CD4-positive, CD25-positive, alpha-beta regulatory T cell (primary cell): ENCODE measurements around the gene HAT1. TPM values are rescaled to one million over a fixed set of nuclear protein-coding genes. Genes with fewer than 3 reads are reported as not detected.
A peak's percentile ranks its signal among the peaks of the same experiment; 100 is the strongest.

ENCODE experiments used
- ATAC-seq, 2 donors: fragments of 150-1000 bp; cut with Tn5 transposase; one replicate each; pipeline ENCODE4 v1.10.0; 2021; ENCODE audit warnings: low read depth in 2 of 2, moderate number of reproducible peaks in 2 of 2, moderate library complexity in 1 of 2
- DNase-seq, 3 donors: peaks; one replicate each; pipeline versions ENCODE4 v3.0.0 to v3.0.0-alpha.2; 2012 to 2022; ENCODE audit warnings: mixed read lengths in 1 of 3
- H3K27ac ChIP-seq: one replicate; pipeline ENCODE4 v1.7.0; 2013; ENCODE audit warnings: mild to moderate bottlenecking, low read length; ENCODE audit not compliant: insufficient read depth, poor library complexity, severe bottlenecking
- H3K27me3 ChIP-seq: one replicate; pipeline ENCODE4 v1.7.0; 2013; ENCODE audit warnings: low read length; ENCODE audit not compliant: control insufficient read depth, insufficient read depth
- H3K36me3 ChIP-seq: one replicate; pipeline ENCODE4 v1.7.0; 2013; ENCODE audit warnings: mild to moderate bottlenecking, low read length, moderate library complexity; ENCODE audit not compliant: control insufficient read depth, insufficient read depth
- H3K4me1 ChIP-seq: 2 replicates; pipeline ENCODE4 v1.7.0; 2013; ENCODE audit warnings: mild to moderate bottlenecking, low read length; ENCODE audit not compliant: insufficient read depth, control insufficient read depth, poor library complexity, severe bottlenecking
- H3K4me3 ChIP-seq: one replicate; pipeline ENCODE4 v1.7.0; 2013; ENCODE audit warnings: low read depth, mild to moderate bottlenecking, low read length, moderate library complexity
- H3K9me3 ChIP-seq, 2 experiments: 1 replicate in 1 of 2; 2 replicates in 1 of 2; pipeline ENCODE4 v1.7.0; 2013; ENCODE audit warnings: low read length in 2 of 2, mild to moderate bottlenecking in 1 of 2, moderate library complexity in 1 of 2; ENCODE audit not compliant: control insufficient read depth in 2 of 2
- H3K27ac Mint-ChIP-seq, 3 donors: one replicate each; pipeline ENCODE4 v1.8.0; 2020 to 2022; ENCODE audit warnings: mild to moderate bottlenecking in 3 of 3, mixed read lengths in 3 of 3, moderate library complexity in 2 of 3
- H3K27me3 Mint-ChIP-seq: one replicate; pipeline ENCODE4 v1.8.0; 2022; ENCODE audit warnings: mild to moderate bottlenecking, mixed read lengths
- H3K36me3 Mint-ChIP-seq: one replicate; pipeline ENCODE4 v1.8.0; 2020; ENCODE audit warnings: mixed read lengths
- H3K4me1 Mint-ChIP-seq, 4 donors: one replicate each; pipeline ENCODE4 v1.8.0; 2020 to 2022; ENCODE audit warnings: mixed read lengths in 4 of 4, mild to moderate bottlenecking in 1 of 4
- H3K4me3 Mint-ChIP-seq, 4 donors: one replicate each; pipeline ENCODE4 v1.8.0; 2020 to 2022; ENCODE audit warnings: mild to moderate bottlenecking in 4 of 4, mixed read lengths in 4 of 4, moderate library complexity in 3 of 4
- H3K9me3 Mint-ChIP-seq, 7 donors: one replicate each; pipeline ENCODE4 v1.8.0; 2020 to 2022; ENCODE audit warnings: mixed read lengths in 7 of 7, mild to moderate bottlenecking in 3 of 7, moderate library complexity in 2 of 7
- polyA plus RNA-seq, 4 donors: library from polyadenylated mRNA; unstranded; fragments of 300-500 nt; fragmentation: Illumina TruSeq; gene quantifications; one replicate each; pipeline ENCODE4 v1.2.3, GENCODE V29; 2021
- total RNA-seq: library from RNA; stranded (reverse); gene quantifications from one replicate; pipeline ENCODE4 v1.2.3, GENCODE V29; 2022

The HAT1 gene
- total and polyA plus RNA-seq, 5 donors from 2014 or later: 28.7 to 83.0 (median 79.2) TPM

- no peaks in the 10 kb centered on the region for H3K27me3 ChIP-seq
- H3K27ac ChIP-seq: no peak overlapping the region
- no peak overlapping the region for H3K4me3 Mint-ChIP-seq
- peaks cover 27% of the 10 kb centered on the region for H3K36me3 Mint-ChIP-seq
- no peaks in the 10 kb centered on the region for H3K9me3 ChIP-seq
- H3K9me3 Mint-ChIP-seq: no peaks in the 10 kb centered on the region
- H3K4me1 Mint-ChIP-seq: peaks cover 25 to 42% (median 34%) of the 10 kb centered on the region in 4 donors
- DNase-seq (no peak), ATAC-seq (no peak)
- peak overlapping the region in 2 of 3 donors; percentile 17 to 26 for H3K27ac Mint-ChIP-seq
- peaks cover 17% of the 10 kb centered on the region for H3K4me1 ChIP-seq
- no peak overlapping the region for H3K4me3 ChIP-seq
- peaks cover 15% of the 10 kb centered on the region for H3K36me3 ChIP-seq
- H3K27me3 Mint-ChIP-seq: no peaks in the 10 kb centered on the region
Measured at GRCh38 chr2:171964308-171964707, 42.0 kb downstream of the HAT1 start.

GRCh38 chr2:171965238-171965637 is 43.0 kb downstream of the HAT1 start:
- Histone ChIP-seq H3K27me3 (no peaks in the 10 kb centered on the region), H3K4me1 (peaks cover 17% of the 10 kb centered on the region), H3K9me3 (no peaks in the 10 kb centered on the region), H3K36me3 (peaks cover 15% of the 10 kb centered on the region), H3K4me3 (no peak overlapping the region), H3K27ac (no peak overlapping the region)
- Mint-ChIP-seq H3K27me3 (no peaks in the 10 kb centered on the region), H3K4me1 (peaks cover 18 to 35% (median 31%) of the 10 kb centered on the region in 4 donors), H3K27ac (no peak overlapping the region), H3K36me3 (peaks cover 27% of the 10 kb centered on the region), H3K9me3 (no peaks in the 10 kb centered on the region), H3K4me3 (no peak overlapping the region)
- peak in 1 of 2 donors; percentile 47 for ATAC-seq
- DNase-seq: no peak

- peak in 1 of 2 donors; percentile 63 for ATAC-seq
- H3K4me1 Mint-ChIP-seq: peaks cover 18 to 35% (median 30%) of the 10 kb centered on the region in 4 donors
- Histone ChIP-seq H3K9me3 (no peaks in the 10 kb centered on the region), H3K27me3 (no peaks in the 10 kb centered on the region), H3K4me3 (no peak overlapping the region), H3K36me3 (peaks cover 15% of the 10 kb centered on the region), H3K27ac (no peak overlapping the region), H3K4me1 (peaks cover 17% of the 10 kb centered on the region)
- no peak overlapping the region for H3K27ac Mint-ChIP-seq
- no peaks in the 10 kb centered on the region for H3K9me3 Mint-ChIP-seq
- H3K36me3 Mint-ChIP-seq: peaks cover 27% of the 10 kb centered on the region
- H3K4me3 Mint-ChIP-seq: no peak overlapping the region
- DNase-seq: peak in 2 of 3 donors; percentile 19 to 20
- H3K27me3 Mint-ChIP-seq: no peaks in the 10 kb centered on the region
Measured at GRCh38 chr2:171965661-171966060, 43.4 kb downstream of the HAT1 start.

GRCh38 chr2:171966235-171966634 is 44.0 kb downstream of the HAT1 start:
- Mint-ChIP-seq H3K4me3 (no peak overlapping the region), H3K27me3 (no peaks in the 10 kb centered on the region), H3K4me1 (peaks cover 18 to 31% (median 28%) of the 10 kb centered on the region in 4 donors), H3K27ac (no peak overlapping the region), H3K9me3 (no peaks in the 10 kb centered on the region), H3K36me3 (peaks cover 29% of the 10 kb centered on the region)
- Histone ChIP-seq H3K4me1 (peaks cover 17% of the 10 kb centered on the region), H3K27ac (no peak overlapping the region), H3K4me3 (no peak overlapping the region), H3K27me3 (no peaks in the 10 kb centered on the region), H3K9me3 (no peaks in the 10 kb centered on the region), H3K36me3 (peaks cover 19% of the 10 kb centered on the region)
- peak in 1 of 2 donors; percentile 54 for ATAC-seq
- no peak for DNase-seq

DNA sequence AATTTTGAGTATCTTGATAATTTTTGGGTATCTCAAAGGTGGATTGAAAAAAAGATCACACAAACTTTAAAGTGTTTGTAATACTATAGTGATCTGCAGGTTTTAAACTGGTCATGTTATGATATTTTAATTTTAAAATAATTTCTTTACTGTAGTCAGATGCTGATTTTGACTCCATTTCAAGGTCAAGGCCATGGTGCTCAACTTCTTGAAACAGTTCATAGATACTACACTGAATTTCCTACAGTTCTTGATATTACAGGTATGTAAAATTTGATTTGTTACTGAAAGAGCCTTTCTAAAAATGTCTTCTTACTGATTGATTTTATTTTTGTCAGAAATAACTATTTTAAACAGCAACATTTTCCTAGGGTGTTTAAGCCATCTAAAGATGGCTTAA is 44.4 kb downstream of the HAT1 start:
- Histone ChIP-seq H3K36me3 (peaks cover 23% of the 10 kb centered on the region), H3K27ac (no peak overlapping the region), H3K27me3 (no peaks in the 10 kb centered on the region), H3K4me1 (peaks cover 17% of the 10 kb centered on the region), H3K9me3 (no peaks in the 10 kb centered on the region), H3K4me3 (no peak overlapping the region)
- no peaks in the 10 kb centered on the region for H3K27me3 Mint-ChIP-seq
- H3K4me1 Mint-ChIP-seq: peaks cover 18 to 30% (median 28%) of the 10 kb centered on the region in 4 donors
- ATAC-seq: no peak
- no peaks in the 10 kb centered on the region for H3K9me3 Mint-ChIP-seq
- H3K4me3 Mint-ChIP-seq: no peak overlapping the region
- DNase-seq: no peak
- H3K27ac Mint-ChIP-seq: peak overlapping the region in 1 of 3 donors; percentile 63
- H3K36me3 Mint-ChIP-seq: peaks cover 33% of the 10 kb centered on the region

GRCh38 chr2:171968509-171968908 is 46.2 kb downstream of the HAT1 start:
- Histone ChIP-seq H3K4me3 (no peak overlapping the region), H3K36me3 (peaks cover 31% of the 10 kb centered on the region), H3K27ac (no peak overlapping the region), H3K9me3 (no peaks in the 10 kb centered on the region), H3K27me3 (no peaks in the 10 kb centered on the region), H3K4me1 (peaks cover 9% of the 10 kb centered on the region)
- no peak overlapping the region for H3K4me3 Mint-ChIP-seq
- ATAC-seq (no peak), DNase-seq (no peak)
- peaks cover 20 to 25% (median 23%) of the 10 kb centered on the region in 4 donors for H3K4me1 Mint-ChIP-seq
- H3K36me3 Mint-ChIP-seq: peaks cover 45% of the 10 kb centered on the region
- no peak overlapping the region for H3K27ac Mint-ChIP-seq
- H3K9me3 Mint-ChIP-seq: no peaks in the 10 kb centered on the region
- H3K27me3 Mint-ChIP-seq: no peaks in the 10 kb centered on the region

- no peaks in the 10 kb centered on the region for H3K9me3 Mint-ChIP-seq
- Histone ChIP-seq H3K4me1 (no peaks in the 10 kb centered on the region), H3K36me3 (peaks cover 27% of the 10 kb centered on the region), H3K4me3 (no peak overlapping the region), H3K27me3 (no peaks in the 10 kb centered on the region), H3K27ac (no peak overlapping the region), H3K9me3 (no peaks in the 10 kb centered on the region)
- peaks cover 0 to 11% (median 5%) of the 10 kb centered on the region in 4 donors for H3K4me1 Mint-ChIP-seq
- no peak overlapping the region for H3K4me3 Mint-ChIP-seq
- no peaks in the 10 kb centered on the region for H3K27me3 Mint-ChIP-seq
- DNase-seq (no peak), ATAC-seq (no peak)
- peaks cover 54% of the 10 kb centered on the region for H3K36me3 Mint-ChIP-seq
- H3K27ac Mint-ChIP-seq: peak overlapping the region; percentile 11 to 74 (median 11)
Measured at GRCh38 chr2:171972329-171972982, 50.2 kb downstream of the HAT1 start.

DNA sequence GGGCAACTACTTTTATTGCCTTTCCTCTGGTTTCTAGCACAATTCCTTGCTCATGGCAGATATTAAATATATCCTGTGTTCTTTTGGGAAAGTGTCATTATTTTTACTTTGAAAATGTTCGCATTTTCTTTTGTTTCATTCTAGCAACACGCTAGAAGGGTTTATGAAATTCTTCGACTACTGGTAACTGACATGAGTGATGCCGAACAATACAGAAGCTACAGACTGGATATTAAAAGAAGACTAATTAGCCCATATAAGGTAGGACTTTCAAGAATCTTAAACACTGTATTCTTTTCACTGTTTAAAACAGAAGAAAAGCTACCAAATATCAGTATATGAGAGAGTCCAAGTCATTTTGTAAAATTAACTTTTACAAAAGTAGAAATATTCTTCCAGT is 56.8 kb downstream of the HAT1 start:
- H3K27ac Mint-ChIP-seq: no peak overlapping the region
- peaks cover 55% of the 10 kb centered on the region for H3K36me3 Mint-ChIP-seq
- no peak overlapping the region for H3K4me3 Mint-ChIP-seq

More for the DNA sequence above, 56.8 kb downstream of the HAT1 start:
- H3K36me3 ChIP-seq: peaks cover 50% of the 10 kb centered on the region
- Mint-ChIP-seq H3K4me1 (peaks cover 0 to 5% (median 5%) of the 10 kb centered on the region in 4 donors), H3K27me3 (no peaks in the 10 kb centered on the region), H3K9me3 (no peaks in the 10 kb centered on the region)
- DNase-seq (no peak), ATAC-seq (no peak)
- no peak overlapping the region for H3K4me3 ChIP-seq
- H3K27me3 ChIP-seq: no peaks in the 10 kb centered on the region
- H3K27ac ChIP-seq: no peak overlapping the region
- H3K9me3 ChIP-seq: no peaks in the 10 kb centered on the region
- no peaks in the 10 kb centered on the region for H3K4me1 ChIP-seq
